ENCODE data around the gene CTXND1.
"Not testable (repeated sequence)": the region's sequence is repeated elsewhere in the genome, so short reads cannot be mapped to it uniquely, and the experiment has no call there.

Gene CTXND1

DNA sequence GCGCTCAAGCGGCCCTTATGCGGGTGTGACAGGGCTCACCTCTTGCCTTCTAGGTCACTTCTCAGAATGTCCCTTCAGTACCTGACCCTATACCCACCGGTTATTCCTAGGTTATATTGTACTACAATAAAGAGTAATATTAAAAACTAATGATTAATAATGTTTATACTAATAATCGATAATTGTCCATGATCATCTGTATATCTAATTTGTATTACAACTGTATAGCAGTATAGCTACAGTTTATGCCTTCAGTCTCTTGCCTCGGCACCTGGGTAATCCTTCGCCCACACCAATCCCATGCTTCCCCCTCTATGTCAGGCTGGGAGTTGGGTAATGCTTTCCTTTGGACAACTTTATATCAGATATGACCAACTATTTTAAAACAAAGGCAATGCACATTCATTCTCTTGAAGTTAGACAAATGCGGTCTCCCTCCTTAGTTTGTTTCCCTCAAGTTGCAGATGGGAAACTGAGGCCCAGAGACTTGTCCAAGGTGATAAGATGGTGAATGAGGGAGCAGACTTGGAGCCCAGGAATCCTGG, 95.8 kb downstream of the CTXND1 start:
- no peak for DNase-seq

DNA sequence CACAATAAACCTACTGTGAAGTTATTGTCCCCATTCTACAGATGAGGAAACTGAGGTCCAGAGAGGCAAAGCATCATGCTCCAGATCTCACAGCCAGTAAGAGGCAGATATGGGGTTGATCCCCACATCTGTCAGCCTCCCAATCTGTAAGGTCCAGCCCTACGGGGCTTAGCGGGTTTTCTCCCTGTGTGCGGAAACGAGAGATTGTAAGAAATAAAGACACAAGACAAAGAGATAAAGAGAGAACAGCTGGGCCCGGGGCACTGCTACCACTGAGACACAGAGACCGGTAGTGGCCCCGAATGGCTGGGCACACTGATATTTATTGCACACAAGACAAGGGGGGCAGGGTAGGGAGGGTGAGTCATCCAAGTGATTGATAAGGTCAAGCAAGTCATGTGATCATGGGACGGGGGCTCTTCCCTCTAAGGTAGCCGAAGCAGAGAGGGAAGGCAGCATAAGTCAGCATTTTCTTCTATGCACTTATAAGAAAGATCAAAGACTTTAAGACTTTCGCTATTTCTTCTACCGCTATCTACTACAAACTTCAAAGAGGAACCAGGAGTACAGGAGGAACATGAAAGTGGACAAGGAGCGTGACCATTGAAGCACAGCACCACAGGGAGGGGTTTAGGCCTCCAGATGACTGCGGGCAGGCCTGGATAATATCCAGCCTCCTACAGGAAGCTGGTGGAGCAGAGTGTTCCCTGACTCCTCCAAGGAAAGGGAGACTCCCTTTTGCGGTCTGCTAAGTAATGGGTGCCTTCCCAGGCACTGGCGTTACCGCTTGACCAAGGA, 96.4 kb downstream of the CTXND1 start:
- not testable (repeated sequence) for DNase-seq

- DNase-seq: no peak
Measured at GRCh38 chr15:80155001-80155377, 97.0 kb downstream of the CTXND1 start.

- DNase-seq: no peak
Measured at GRCh38 chr15:80154336-80154735, 97.7 kb downstream of the CTXND1 start.

GRCh38 chr15:80153900-80154299, 98.1 kb downstream of the CTXND1 start:
- no peak for DNase-seq

GRCh38 chr15:80152896-80153876, 98.8 kb downstream of the CTXND1 start, which contains the start of gene FAH:
Gene FAH (plus strand): TSS chr15:80152999. CDS start chr15:80153055, 56 bp downstream.
- DNase-seq: peak; percentile 40

- peak; percentile 76 for DNase-seq
Measured at GRCh38 chr15:80152180-80152895, 99.7 kb downstream of the CTXND1 start.

GRCh38 chr15:80151576-80151975, 100.4 kb downstream of the CTXND1 start:
- no peak for DNase-seq

- no peak for DNase-seq
Measured at GRCh38 chr15:80151148-80151547, 100.9 kb downstream of the CTXND1 start.

All from central memory CD4-positive, alpha-beta T cell (primary cell).